HG03432 (cell line): ENCODE results near the gene SUV39H2.
"Not testable (repeated sequence)": the region's sequence is repeated elsewhere in the genome, so short reads cannot be mapped to it uniquely, and the experiment has no call there.

ENCODE experiments used
- ATAC-seq: cut with Tn5 transposase; IDR thresholded peaks from one replicate; pipeline ENCODE4 v1.9.1; 2021; ENCODE audit warnings: mild to moderate bottlenecking, moderate library complexity; ENCODE audit not compliant: unreplicated experiment

Gene SUV39H2

GRCh38 chr10:14873090-14873760 lies 5.4 kb upstream of the SUV39H2 start:
- ATAC-seq, result peak; percentile 47

GRCh38 chr10:14875941-14876340 lies 2.7 kb upstream of the SUV39H2 start:
- no peak for ATAC-seq

GRCh38 chr10:14876764-14877163 lies 1.9 kb upstream of the SUV39H2 start:
- no peak for ATAC-seq

- peak; percentile 1 for ATAC-seq
Observed at GRCh38 chr10:14879124-14879927, 660 bp downstream of the SUV39H2 start.

GRCh38 chr10:14879928-14880193 lies 1.2 kb downstream of the SUV39H2 start:
- no peak for ATAC-seq

- ATAC-seq, result no peak
Observed at GRCh38 chr10:14880229-14880628, 1.6 kb downstream of the SUV39H2 start.

GRCh38 chr10:14884082-14884481 lies 5.4 kb downstream of the SUV39H2 start:
- ATAC-seq, result no peak

GRCh38 chr10:14889318-14889717 lies 10.7 kb downstream of the SUV39H2 start:
- ATAC-seq, result no peak

GRCh38 chr10:14891151-14891550 lies 12.5 kb downstream of the SUV39H2 start:
- ATAC-seq, result no peak

GRCh38 chr10:14904316-14904732 lies 25.7 kb downstream of the SUV39H2 start:
- no peak for ATAC-seq

- ATAC-seq, result no peak
Observed at GRCh38 chr10:14904864-14905263, 26.2 kb downstream of the SUV39H2 start.

GRCh38 chr10:14905890-14906289 lies 27.2 kb downstream of the SUV39H2 start:
- ATAC-seq, result no peak

- ATAC-seq, result no peak
Observed at GRCh38 chr10:14906765-14907164, 28.1 kb downstream of the SUV39H2 start.

- ATAC-seq, result not testable (repeated sequence)
Observed at GRCh38 chr10:14907591-14907990, 28.9 kb downstream of the SUV39H2 start.

GRCh38 chr10:14909101-14909500 lies 30.4 kb downstream of the SUV39H2 start:
- ATAC-seq, result no peak

- ATAC-seq, result no peak
Observed at GRCh38 chr10:14910953-14911352, 32.3 kb downstream of the SUV39H2 start.

GRCh38 chr10:14911801-14912200 lies 33.1 kb downstream of the SUV39H2 start:
- ATAC-seq, result no peak

GRCh38 chr10:14916600-14916999 lies 37.9 kb downstream of the SUV39H2 start:
- no peak for ATAC-seq

GRCh38 chr10:14917827-14918226 lies 39.2 kb downstream of the SUV39H2 start:
- no peak for ATAC-seq

- no peak for ATAC-seq
Observed at GRCh38 chr10:14918964-14919363, 40.3 kb downstream of the SUV39H2 start.

- no peak for ATAC-seq
Observed at GRCh38 chr10:14924013-14924412, 45.3 kb downstream of the SUV39H2 start.

- no peak for ATAC-seq
Observed at GRCh38 chr10:14925268-14925667, 46.6 kb downstream of the SUV39H2 start.

GRCh38 chr10:14926061-14926470 lies 47.4 kb downstream of the SUV39H2 start:
- peak; percentile 2 for ATAC-seq
